Testis (tissue), 3 donors: ENCODE data around the gene UGT3A2. TPM values are rescaled to one million over a fixed set of nuclear protein-coding genes. Genes with fewer than 3 reads are reported as not detected.

ENCODE experiments used
- DNase-seq: peaks from one replicate; pipeline ENCODE4 v3.0.0-alpha.2; 2019
- H3K27ac ChIP-seq, 2 donors: fragments of 200-600 bp; sonication (generic); one replicate each; pipeline ENCODE4 v1.5.1; 2019
- H3K27me3 ChIP-seq: fragments of 200-600 bp; sonication (generic); one replicate; pipeline ENCODE4 v1.5.1; 2019
- H3K36me3 ChIP-seq: fragments of 200-600 bp; sonication (generic); one replicate; pipeline ENCODE4 v1.5.1; 2017; ENCODE audit warnings: low read depth; ENCODE audit errors: missing control alignments
- H3K4me1 ChIP-seq: fragments of 200-600 bp; sonication (generic); one replicate; pipeline ENCODE4 v1.5.1; 2019
- H3K4me3 ChIP-seq, 2 donors: fragments of 200-600 bp; sonication (generic); one replicate each; pipeline ENCODE4 v1.5.1; 2017 to 2019
- H3K9me3 ChIP-seq: fragments of 200-600 bp; sonication (generic); one replicate; pipeline ENCODE4 v1.5.1; 2017
- POLR2A ChIP-seq: fragments of 450-650 bp; IDR thresholded peaks from one replicate; pipeline ENCODE4 v1.6.1; 2017; ENCODE audit warnings: antibody characterized with exemption, mild to moderate bottlenecking, moderate library complexity
- WGBS, 2 donors: methylation state at CpG; one replicate each; pipeline ENCODE4 v1.1.5; 2018; 5-methylcytosine and 5-hydroxymethylcytosine counted together
- intact Hi-C: fragments of 100-400 bp; cut with DNase I; formaldehyde crosslinking; loops from one replicate; pipeline ENCODE4 v1.15.1; 2023; ENCODE audit warnings: low total_unique reads
- polyA plus RNA-seq: library from polyadenylated mRNA; stranded (reverse); fragments of 350-450 nt; fragmentation: Illumina TruSeq; extraction: RNeasy Lipid Tissue Mini Kit (QIAGEN cat#74804); gene quantifications from one replicate; pipeline ENCODE4 v1.2.3, GENCODE V29; 2014; ENCODE audit warnings: low read depth, low replicate concordance; ENCODE audit not compliant: insufficient read depth
- total RNA-seq, 2 donors: library from RNA; depleted of rRNA; stranded (reverse); fragments of >200 nt; gene quantifications; one replicate each; pipeline ENCODE4 v1.2.3, GENCODE V29; 2016
- TF ChIP-seq, protein P1 (sequence below), 3 experiments: fragments of 450-650 bp in 2 of 3; fragments of 200-600 bp in 1 of 3; sonication (generic) in 1 of 3; IDR thresholded peaks; one replicate each; pipeline ENCODE4 v1.5.1; 2016 to 2019; ENCODE audit warnings: antibody characterized with exemption in 3 of 3, mild to moderate bottlenecking in 2 of 3, moderate library complexity in 1 of 3

Gene UGT3A2
- total and polyA plus RNA-seq, 3 donors from 2014 or later = 6.9 to 14.9 (median 10.8) TPM

DNA sequence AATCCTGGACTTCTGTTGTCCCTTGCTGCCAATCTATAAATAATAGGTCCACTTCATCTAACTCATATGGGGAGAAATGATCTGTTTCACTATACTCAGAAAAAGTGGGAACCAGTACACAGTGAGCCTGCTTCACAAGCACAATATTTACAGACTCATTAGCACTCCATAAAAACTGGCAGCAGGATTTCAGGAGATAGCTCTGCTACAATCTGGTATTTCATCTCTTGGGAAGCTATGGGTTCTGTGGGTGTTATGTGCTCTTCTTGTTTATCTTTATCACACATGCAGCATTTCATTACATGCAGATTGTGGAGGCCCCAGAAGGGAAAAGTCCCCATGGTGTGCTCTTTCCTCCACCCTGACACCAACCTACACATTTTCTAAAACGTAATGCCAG is 33.2 kb downstream of the UGT3A2 start:
- no peak for TF ChIP-seq POLR2A
- TF ChIP-seq, protein P1, sequence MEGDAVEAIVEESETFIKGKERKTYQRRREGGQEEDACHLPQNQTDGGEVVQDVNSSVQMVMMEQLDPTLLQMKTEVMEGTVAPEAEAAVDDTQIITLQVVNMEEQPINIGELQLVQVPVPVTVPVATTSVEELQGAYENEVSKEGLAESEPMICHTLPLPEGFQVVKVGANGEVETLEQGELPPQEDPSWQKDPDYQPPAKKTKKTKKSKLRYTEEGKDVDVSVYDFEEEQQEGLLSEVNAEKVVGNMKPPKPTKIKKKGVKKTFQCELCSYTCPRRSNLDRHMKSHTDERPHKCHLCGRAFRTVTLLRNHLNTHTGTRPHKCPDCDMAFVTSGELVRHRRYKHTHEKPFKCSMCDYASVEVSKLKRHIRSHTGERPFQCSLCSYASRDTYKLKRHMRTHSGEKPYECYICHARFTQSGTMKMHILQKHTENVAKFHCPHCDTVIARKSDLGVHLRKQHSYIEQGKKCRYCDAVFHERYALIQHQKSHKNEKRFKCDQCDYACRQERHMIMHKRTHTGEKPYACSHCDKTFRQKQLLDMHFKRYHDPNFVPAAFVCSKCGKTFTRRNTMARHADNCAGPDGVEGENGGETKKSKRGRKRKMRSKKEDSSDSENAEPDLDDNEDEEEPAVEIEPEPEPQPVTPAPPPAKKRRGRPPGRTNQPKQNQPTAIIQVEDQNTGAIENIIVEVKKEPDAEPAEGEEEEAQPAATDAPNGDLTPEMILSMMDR (IDR thresholded peaks at IDR 0.05) = no peak
- H3K27ac ChIP-seq = no peak overlapping the region
- no peak for DNase-seq
- no peaks in the 10 kb centered on the region for H3K27me3 ChIP-seq
- no peak overlapping the region for H3K4me3 ChIP-seq
- H3K36me3 ChIP-seq = no peaks in the 10 kb centered on the region
- 79 to 83% methylated on average over 1 of the region's 1 CpG for WGBS, 2 donors
- intact Hi-C loops = no loop called here
- H3K9me3 ChIP-seq = no peaks in the 10 kb centered on the region
- H3K4me1 ChIP-seq = no peaks in the 10 kb centered on the region

DNA sequence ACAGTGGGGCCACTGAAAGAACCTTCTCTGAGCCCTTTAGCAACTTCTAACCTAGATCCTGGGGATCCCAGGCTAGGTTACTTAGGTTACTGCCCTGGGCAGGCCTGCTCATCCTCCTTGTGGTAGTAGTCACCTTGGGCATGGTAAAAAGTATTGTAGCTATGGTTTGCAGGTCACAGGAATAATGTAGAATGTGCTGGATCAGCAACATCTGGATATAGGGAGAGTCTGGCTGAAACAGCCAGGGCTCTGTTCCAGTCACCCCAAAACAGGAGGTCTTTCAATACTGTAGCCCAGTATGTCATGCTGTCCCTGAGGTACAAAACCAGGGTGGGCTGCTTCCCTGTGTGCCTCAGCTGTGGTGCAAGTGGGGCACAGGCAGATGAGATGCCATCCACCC is 33.6 kb downstream of the UGT3A2 start:
- TF ChIP-seq, protein P1 (IDR thresholded peaks at IDR 0.05) = no peak
- H3K36me3 ChIP-seq = no peaks in the 10 kb centered on the region
- H3K4me1 ChIP-seq = no peaks in the 10 kb centered on the region
- intact Hi-C loops = no loop called here
- H3K27me3 ChIP-seq = no peaks in the 10 kb centered on the region
- DNase-seq = no peak
- no peak overlapping the region for H3K4me3 ChIP-seq
- no peaks in the 10 kb centered on the region for H3K9me3 ChIP-seq
- no peak overlapping the region for H3K27ac ChIP-seq

DNA sequence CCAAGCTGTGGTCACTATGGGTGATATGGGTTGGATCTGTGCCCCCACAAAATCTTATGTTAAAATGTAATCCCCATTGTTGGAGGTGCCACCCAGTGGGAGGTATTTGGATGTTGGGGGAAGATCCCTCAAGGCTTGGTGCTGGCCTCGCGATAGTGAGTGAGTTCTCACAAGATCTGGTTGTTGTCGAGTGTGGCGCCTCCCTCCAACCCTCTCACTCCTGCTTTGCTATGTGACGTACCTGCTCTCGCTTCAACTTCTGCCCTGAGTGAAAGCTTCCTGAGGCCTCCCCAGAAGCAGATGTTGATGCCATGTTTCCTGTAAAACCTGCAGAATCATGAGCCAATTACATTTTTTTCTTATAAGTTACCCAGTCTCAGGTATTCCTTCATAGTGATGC is 35.5 kb downstream of the UGT3A2 start:
- Histone ChIP-seq H3K4me3 (no peak overlapping the region), H3K4me1 (no peaks in the 10 kb centered on the region), H3K27ac (no peak overlapping the region), H3K27me3 (no peaks in the 10 kb centered on the region), H3K9me3 (no peaks in the 10 kb centered on the region), H3K36me3 (no peaks in the 10 kb centered on the region)
- TF ChIP-seq POLR2A = no peak
- TF ChIP-seq, protein P1 (IDR thresholded peaks at IDR 0.05) = no peak
- DNase-seq = no peak
- 75 to 81% methylated on average over 6 of the region's 6 CpGs for WGBS, 2 donors
- intact Hi-C loops = no loop called here

DNA sequence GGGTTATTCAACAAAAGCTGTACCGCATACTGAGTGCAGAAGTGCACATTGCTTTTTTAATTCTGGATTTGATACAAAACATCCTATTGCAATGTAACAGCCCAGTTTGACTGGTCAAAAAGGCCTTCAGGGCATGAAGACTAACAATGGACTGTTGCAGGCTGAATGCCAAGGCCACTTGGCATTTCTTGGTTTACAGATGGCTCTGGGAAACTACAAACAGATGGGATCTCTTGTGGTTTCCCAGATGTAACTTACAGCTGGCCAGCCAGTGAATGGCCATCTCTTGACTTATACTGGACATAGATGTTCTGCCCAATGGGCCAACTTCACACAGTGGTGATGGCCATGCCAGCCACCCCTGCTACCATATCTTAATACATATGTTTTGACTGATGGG is 36.8 kb downstream of the UGT3A2 start:
- H3K9me3 ChIP-seq = no peaks in the 10 kb centered on the region
- peak; percentile 35 for DNase-seq
- H3K36me3 ChIP-seq = no peaks in the 10 kb centered on the region
- H3K27me3 ChIP-seq = no peaks in the 10 kb centered on the region
- H3K4me3 ChIP-seq = no peak overlapping the region
- H3K27ac ChIP-seq = no peak overlapping the region
- no peaks in the 10 kb centered on the region for H3K4me1 ChIP-seq
- intact Hi-C loops = no loop called here
- no peak for TF ChIP-seq POLR2A
- TF ChIP-seq, protein P1 (IDR thresholded peaks at IDR 0.05) = no peak
- WGBS, 2 donors = 60 to 89% methylated on average over 1 of the region's 1 CpG

DNA sequence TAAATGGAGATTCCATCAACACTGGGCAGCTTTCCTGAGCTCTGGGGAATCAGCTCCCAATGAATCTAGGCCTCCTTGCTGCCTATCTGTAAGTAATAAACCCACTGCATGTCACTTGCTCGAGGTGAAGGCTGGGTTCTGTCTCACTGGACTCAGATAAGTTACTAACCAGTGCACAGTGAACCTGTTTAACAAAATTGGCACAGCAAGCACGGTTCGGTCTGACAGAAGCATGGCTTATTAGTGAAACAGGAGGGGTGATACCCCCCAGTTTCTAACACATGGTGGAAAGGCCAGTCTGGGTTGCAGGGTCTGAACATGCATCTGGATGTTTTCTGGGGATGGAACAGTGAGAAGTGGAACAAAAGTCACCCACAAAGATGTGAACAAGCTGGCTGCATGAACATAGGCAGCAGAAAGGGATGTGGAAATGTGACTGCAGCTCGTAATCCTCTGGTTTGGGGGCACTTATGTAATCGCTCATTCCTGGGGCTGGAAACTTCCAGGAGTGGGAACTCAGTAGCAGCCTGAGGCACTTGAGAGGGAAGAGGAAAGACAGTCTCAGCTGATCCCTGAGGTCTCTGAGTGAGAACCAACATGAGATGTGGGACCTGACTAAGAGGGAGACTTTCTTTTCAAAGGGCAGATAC is 37.7 kb downstream of the UGT3A2 start:
- WGBS, 2 donors = 77 to 78% methylated on average over 5 of the region's 5 CpGs
- intact Hi-C loops = no loop called here
- H3K4me3 ChIP-seq = no peak overlapping the region

More for the DNA sequence above, 37.7 kb downstream of the UGT3A2 start:
- TF ChIP-seq POLR2A = no peak
- TF ChIP-seq, protein P1 (IDR thresholded peaks at IDR 0.05) = no peak
- no peaks in the 10 kb centered on the region for H3K27me3 ChIP-seq
- no peak for DNase-seq
- H3K4me1 ChIP-seq = no peaks in the 10 kb centered on the region
- H3K27ac ChIP-seq = no peak overlapping the region
- no peaks in the 10 kb centered on the region for H3K9me3 ChIP-seq
- no peaks in the 10 kb centered on the region for H3K36me3 ChIP-seq
